ENCODE data around the gene YWHAG. TPM values are rescaled to one million over a fixed set of nuclear protein-coding genes. Genes with fewer than 3 reads are reported as not detected.
A peak's percentile ranks its signal among the peaks of the same experiment; 100 is the strongest.
"Not testable (repeated sequence)": the region's sequence is repeated elsewhere in the genome, so short reads cannot be mapped to it uniquely, and the experiment has no call there.

Gene YWHAG
- polyA plus RNA-seq, 4 donors: 99.6 to 138 (median 127) TPM

- no peak for DNase-seq (ENCODE audit: low read depth in 4 of 4, low spot score in 3 of 4)
These were observed 57.8 kb downstream of the YWHAG start for GRCh38 chr7:76301000-76301399.

DNA sequence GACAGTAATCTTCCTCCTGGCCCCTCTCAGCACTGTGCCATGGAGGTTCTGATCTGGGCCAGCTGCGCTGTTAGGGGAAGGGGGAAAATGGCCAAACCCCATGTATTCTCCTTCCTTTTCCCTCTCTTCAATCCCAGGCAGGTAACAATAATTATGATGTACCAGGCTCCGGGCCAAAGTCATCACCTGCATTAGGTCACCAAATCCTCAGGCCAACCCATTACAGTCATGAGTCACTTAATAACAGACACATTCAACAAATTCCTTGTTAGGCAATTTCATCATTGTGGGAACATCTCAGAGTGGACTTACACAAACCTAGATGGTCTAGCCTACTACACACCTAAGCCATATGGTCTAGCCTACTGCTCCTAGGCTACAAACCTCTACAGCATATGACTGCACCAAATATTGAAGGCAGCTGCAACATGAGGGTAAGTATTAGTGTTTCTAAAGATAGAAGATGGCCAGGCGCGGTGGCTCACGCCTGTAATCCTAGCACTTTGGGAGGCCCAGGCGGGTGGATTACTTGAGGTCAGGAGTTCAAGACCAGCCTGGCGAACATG, 58.5 kb downstream of the YWHAG start:
- no peak for DNase-seq (ENCODE audit: low read depth in 4 of 4, low spot score in 3 of 4)

GRCh38 chr7:76296743-76297740, 61.7 kb downstream of the YWHAG start:
- DNase-seq (ENCODE audit: low read depth in 4 of 4, low spot score in 3 of 4): no peak

GRCh38 chr7:76294344-76295024, 64.3 kb downstream of the YWHAG start:
- peak in 3 of 4 donors; percentile 63 to 80 (median 79) for DNase-seq (ENCODE audit: low read depth in 4 of 4, low spot score in 3 of 4)

DNA sequence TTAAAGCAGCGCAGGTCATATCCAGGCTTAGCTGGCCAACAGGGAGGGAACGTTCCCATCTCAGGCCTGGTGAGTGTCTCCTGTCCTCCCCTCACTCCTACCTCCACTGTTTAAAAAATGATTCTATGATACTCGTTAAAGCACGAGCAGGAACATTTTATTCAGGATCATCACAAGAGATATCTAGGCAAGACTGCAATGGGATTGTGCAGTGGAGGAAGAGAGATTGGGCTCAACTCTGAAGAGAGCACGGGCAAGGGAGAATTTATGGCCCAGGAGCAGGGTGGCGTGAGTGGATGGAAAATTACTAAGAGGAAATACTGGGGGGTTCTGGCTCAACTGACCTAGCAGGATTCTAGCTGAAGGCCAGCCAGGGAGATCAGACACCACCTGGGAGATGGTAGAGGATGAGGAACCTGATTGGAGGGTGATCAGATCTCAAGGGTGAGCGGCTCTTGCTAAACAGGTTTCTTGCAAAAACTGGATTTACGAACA, 65.3 kb downstream of the YWHAG start:
- DNase-seq (ENCODE audit: low read depth in 4 of 4, low spot score in 3 of 4): no peak

DNA sequence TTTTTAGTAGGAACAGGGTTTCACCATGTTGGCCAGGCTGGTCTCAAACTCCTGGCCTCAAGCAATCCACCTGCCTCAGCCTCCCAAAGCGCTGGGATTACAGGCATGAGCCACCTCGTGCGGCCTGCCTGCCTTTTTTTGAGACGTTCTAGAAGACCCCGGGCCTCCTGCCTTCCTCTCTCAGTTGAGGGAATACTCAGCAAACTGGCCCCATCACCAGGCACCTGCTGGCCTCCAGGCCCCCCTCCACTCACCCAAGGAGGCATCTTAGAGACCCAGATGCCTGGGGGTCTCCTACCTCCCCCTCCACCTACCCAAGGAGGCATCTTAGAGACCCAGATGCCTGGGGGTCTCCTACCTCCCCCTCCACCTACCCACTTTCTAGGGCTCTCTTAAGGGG, 65.9 kb downstream of the YWHAG start:
- not testable (repeated sequence) for DNase-seq (ENCODE audit: low read depth in 4 of 4, low spot score in 3 of 4)

- no peak for DNase-seq (ENCODE audit: low read depth in 4 of 4, low spot score in 3 of 4)
These were observed 66.6 kb downstream of the YWHAG start for GRCh38 chr7:76292213-76292573.

- DNase-seq (ENCODE audit: low read depth in 4 of 4, low spot score in 3 of 4): peak in 3 of 4 donors; percentile 71 to 74 (median 74)
These were observed 67.2 kb downstream of the YWHAG start for GRCh38 chr7:76291351-76292212.

DNA sequence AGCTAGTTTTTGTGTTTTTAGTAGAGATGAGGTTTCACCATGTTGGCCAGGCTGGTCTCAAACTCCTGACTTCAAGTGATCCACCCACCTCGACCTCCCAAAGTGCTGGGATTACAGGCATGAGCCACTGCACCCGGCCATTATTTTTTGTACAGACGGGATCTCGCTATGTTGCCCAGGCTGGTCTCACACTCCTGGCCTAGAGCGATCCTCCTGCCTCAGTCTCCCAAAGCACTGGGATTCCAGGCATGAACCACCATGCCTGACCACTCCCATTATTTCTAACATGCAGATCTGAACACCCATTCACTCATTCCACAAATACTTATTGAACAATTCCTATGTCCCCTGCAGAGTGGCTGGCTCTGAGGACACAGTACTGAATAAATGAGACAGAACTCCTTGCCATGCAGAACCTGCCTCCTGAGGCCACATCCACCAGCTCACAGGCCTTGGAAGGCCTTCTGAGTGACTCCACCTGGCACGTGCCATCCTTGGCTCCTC, 67.9 kb downstream of the YWHAG start:
- not testable (repeated sequence) for DNase-seq (ENCODE audit: low read depth in 4 of 4, low spot score in 3 of 4)

- DNase-seq (ENCODE audit: low read depth in 4 of 4, low spot score in 3 of 4): no peak
These were observed 71.9 kb downstream of the YWHAG start for GRCh38 chr7:76286842-76287403.

DNA sequence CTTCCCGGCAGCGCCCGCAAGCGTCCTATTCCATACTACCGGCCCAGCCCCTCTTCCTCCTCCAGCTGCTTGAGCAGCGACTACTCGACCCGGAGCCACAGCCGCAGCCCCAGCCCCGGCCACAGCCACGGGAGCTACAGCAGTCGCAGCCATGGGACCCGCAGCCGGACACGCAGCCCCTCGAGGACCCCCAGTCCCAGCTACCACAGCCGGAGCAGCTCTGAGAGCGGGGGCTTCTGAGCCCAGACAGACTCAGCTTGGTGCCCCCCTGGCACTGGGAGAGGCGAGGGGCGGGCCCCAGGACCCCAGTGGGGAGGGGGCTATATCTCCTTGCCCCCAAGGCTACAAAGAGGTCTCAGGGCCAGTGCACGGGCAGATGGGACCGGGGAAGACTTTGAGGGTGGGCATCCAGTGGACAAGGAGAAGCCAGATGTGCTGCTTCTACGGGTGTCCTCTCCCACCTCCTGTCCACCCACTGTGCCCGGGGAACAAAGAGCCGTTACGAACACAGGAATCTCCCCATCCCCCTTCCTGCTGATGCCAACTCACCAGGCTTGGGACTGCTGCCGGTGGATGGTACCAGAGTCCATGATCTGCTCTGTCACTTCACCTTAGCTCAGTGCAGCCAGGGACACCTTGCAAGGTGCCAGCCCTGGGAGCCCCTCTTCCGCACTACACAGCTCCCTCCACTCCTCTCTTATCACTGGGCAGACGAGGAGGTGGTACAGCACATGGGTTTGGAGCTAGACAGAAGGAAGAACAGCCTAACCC, 73.0 kb downstream of the YWHAG start:
- DNase-seq (ENCODE audit: low read depth in 4 of 4, low spot score in 3 of 4): no peak

DNA sequence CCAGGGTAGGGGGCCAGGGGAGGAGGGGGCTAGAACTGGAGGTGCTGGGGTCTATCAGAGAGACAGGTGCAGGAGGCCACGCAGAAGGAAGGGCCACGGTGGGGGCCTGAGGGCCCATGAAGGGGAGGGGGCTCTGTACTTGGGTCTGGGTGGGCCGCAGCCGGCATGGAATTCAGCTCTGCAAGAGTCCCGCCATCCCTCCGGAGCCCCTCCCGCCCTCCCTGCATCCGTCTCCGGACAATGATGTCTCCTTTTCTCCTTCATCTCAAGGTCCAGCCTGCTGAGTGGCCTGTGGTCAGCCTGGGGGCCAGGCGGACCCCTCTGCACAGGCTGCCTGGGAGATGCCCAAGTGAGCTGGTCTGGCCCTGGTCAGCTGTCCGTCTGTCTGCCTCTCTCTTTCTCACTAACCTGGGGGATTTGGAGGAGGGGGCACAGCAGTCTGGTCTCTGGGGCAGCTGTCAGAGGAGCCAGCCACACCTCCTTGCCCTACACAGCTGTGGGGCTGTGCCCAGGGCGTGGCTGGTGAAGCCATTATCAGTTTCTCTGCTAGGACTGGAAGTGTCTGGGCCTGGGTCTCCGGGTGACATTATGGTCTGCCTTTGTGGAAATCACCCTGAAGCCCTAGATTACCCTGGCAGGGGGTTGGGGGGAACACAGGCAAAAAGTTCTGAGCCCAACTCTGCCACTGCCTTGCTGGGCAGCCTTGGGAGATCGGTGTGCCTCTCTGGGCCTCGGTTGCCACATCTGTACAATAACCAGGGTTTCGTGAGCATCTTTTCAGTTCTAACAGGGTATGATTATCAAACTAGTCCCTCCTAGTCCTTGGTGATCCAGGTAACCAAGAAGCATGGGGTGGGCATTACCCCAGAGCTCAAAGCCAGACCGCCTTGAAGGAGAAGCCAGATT, 75.3 kb downstream of the YWHAG start:
- DNase-seq (ENCODE audit: low read depth in 4 of 4, low spot score in 3 of 4): no peak

DNA sequence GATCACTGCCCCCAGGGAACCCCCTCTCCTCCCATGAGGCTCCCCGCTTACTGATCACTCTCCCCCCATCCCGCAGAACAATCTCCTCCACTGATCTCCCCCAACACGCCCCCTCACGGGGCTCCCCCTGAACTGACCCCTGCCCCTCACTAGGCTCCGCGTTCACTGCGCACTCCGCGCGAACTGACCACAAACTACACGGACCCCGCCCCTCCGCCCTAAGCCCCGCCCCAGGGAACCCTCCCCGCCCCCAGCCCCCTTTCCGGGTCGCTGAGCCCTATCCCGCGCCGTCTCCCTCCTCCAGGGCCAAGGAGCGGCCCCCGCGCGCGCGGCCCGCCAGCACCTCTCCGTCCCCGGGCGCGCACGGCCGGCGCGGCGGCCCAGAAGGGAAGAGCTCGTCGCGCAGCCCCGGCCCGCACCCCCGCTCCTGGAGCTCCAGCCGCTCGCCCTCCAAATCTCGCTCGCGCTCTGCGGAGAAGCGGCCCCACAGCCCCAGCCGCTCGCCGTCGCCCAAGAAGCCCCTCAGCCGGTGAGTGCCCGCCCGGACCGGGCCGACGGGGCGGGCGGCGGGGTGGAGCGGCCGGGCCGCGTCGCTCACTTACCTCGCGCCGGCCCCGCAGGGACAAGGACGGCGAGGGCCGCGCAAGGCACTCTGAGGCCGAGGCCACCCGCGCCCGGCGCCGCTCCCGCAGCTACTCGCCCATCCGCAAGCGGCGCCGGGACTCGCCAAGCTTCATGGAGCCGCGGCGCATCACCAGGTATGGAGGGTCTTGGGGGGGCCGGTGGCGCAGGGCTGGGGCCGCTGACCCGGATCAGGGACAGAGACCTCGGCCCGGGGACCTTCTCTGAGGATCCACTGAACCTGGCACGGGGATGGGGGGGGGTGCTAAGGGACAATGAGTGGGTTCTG, 76.2 kb downstream of the YWHAG start:
- no peak for DNase-seq (ENCODE audit: low read depth in 4 of 4, low spot score in 3 of 4)

DNA sequence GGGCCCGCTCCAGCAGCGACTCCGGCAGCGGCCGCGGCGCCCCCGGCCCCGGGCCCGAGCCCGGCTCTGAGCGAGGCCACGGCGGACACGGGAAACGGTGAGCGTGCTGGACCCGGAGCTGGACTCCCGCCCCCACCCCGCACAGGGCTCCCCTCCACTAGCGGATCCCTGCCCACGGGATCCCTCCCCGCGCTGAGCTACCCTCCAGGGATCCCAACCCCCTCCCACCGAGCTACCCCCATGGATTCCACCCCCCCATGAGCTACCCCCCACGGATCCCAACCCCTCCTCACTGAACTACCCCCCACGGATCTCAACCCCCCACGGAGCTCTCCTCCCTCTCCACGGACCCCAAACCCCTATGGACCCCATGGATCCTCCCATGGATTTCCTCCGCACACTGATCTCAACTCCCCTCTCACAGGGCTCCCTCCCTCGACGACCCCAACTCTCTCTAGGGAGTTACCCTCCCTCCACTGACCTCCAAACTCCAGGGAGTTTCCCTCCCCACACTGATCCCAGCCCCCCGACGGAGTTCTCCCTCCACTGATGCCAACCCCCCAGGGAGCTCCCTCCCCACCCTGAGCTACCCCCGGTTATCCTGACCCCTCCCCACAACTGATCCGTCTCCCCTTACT, 77.0 kb downstream of the YWHAG start:
- no peak for DNase-seq (ENCODE audit: low read depth in 4 of 4, low spot score in 3 of 4)

DNA sequence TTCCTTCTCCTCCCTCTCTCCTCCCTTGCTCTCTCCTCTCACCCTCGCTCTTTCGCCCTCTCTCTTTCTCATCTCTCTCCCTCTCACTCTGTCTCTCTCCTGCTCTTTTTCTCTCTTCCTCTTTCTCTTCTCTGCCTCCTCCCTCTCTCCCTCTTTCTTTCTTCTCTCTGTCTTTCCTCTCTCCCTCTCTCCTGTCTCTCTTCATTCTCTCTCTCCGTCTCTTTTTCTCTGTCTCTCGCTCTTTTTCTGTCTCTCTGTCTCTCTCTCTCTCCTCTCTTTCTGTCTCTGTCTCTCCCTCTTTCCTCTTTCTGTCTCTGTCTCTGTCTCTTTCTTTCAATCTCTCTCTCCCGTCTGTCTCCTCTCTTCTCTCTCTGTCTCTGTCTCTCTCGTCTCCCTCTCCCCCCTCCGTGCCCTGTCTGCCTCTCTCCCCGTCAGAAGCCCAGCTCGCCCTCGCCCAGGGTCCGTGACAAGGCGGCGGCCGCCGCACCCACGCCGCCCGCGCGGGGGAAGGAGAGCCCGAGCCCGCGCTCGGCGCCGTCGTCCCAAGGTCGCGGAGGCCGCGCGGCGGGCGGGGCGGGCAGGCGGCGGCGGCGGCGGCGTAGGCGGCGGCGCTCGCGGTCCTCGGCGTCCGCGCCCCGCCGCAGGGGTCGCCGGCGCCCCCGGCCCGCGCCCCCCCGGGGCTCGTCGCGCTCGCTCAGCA, 77.6 kb downstream of the YWHAG start:
- DNase-seq (ENCODE audit: low read depth in 4 of 4, low spot score in 3 of 4): no peak

- no peak for DNase-seq (ENCODE audit: low read depth in 4 of 4, low spot score in 3 of 4)
These were observed 78.4 kb downstream of the YWHAG start for GRCh38 chr7:76280408-76280807.

Measured in left renal pelvis (tissue), 4 donors.